BJ (cell line): Measurements from ENCODE around the gene TTC8. TPM values are rescaled to one million over a fixed set of nuclear protein-coding genes. Genes with fewer than 3 reads are reported as not detected.
"Not testable (repeated sequence)": the region's sequence is repeated elsewhere in the genome, so short reads cannot be mapped to it uniquely, and the experiment has no call there.

Experiments
- CTCF ChIA-PET: fragments of 350-600 bp; formaldehyde crosslinking; extraction: SDS; loops from one replicate; lab custom pipeline; 2021; ENCODE audit warnings: antibody characterized with exemption, inconsistent platforms; lab: Yijun Ruan, JAX
- POLR2A ChIA-PET: fragments of 300-600 bp; sonication (Branson Sonifier 250); formaldehyde crosslinking; extraction: SDS; loops from one replicate; lab custom pipeline; 2021; ENCODE audit warnings: antibody characterized with exemption; lab: Charles Lee
- DNase-seq: peaks from one replicate; pipeline ENCODE4 v3.0.0-alpha.2; 2011; ENCODE audit warnings: low read depth
- H3K27me3 ChIP-seq: 2 replicates; pipeline ENCODE4 v1.6.0; 2011; ENCODE audit warnings: low read length; ENCODE audit not compliant: control insufficient read depth, insufficient read depth
- H3K36me3 ChIP-seq: 2 replicates; pipeline ENCODE4 v1.5.1; 2011; ENCODE audit warnings: low read length; ENCODE audit not compliant: control insufficient read depth, insufficient read depth
- H3K4me3 ChIP-seq: 2 replicates; pipeline ENCODE4 v1.5.1; 2011; ENCODE audit warnings: low read depth, mild to moderate bottlenecking, control low read depth, low read length
- CTCF ChIP-seq: IDR thresholded peaks from 2 replicates; pipeline ENCODE4 v1.5.1; 2011; ENCODE audit warnings: low read depth, mild to moderate bottlenecking, control low read depth, inconsistent platforms, low read length, moderate library complexity; ENCODE audit not compliant: insufficient read depth
- polyA plus RNA-seq: library from polyadenylated mRNA; depleted of rRNA; stranded (reverse); fragments of >200 nt; gene quantifications from 2 replicates; pipeline ENCODE4 v1.2.3, GENCODE V29; 2011

The TTC8 gene
- polyA plus RNA-seq, 1 experiment: 43.7 TPM

DNA sequence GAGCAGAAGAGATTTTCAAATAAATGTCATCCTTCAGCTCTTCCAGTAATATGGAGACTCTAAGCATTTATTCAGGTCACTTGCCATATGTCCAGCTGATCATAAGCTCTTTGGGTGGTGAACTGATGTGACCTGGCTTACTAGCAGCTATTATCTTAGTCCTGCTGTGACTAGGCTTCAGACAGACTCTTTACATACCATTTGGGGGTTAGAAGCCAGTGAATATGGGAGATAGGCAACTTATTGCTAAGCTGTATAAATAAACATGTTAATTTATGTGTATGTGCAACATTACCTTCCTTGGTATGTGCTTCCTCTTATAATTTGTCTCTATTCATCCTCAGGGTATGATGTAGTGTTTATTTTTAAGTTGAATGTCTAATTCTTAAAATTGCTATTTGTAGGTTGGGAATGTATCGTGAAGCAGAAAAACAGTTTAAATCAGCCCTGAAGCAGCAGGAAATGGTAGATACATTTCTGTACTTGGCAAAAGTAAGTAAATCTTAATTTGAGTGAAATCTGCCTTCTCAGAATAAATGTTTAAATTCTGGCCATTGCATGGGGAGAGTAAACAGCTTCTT, 32.4 kb downstream of the TTC8 start:
- CTCF ChIA-PET: interaction anchor here (0.8 kb wide), 2 partner anchors 11 to 189 kb away, joined by 3 to 4 read pairs; no protein-coding TSS in a partner anchor
- no peaks in the 10 kb centered on the region; the same call in 1 of the 2 replicates for H3K36me3 ChIP-seq
- DNase-seq: no peak

GRCh38 chr14:88857861-88858260, 33.4 kb downstream of the TTC8 start:
- H3K4me3 ChIP-seq, H3K27me3 ChIP-seq, DNase-seq, H3K36me3 ChIP-seq, POLR2A ChIA-PET, CTCF ChIA-PET: not testable (repeated sequence)
- 0 out of 2 replicates have a peak, but pooled peaks have one; percentile 3 for TF ChIP-seq CTCF

More for the DNA sequence above, 32.4 kb downstream of the TTC8 start:
- no peak for TF ChIP-seq CTCF
- no peaks in the 10 kb centered on the region for H3K27me3 ChIP-seq
- POLR2A ChIA-PET: no interaction called here
- no peak overlapping the region for H3K4me3 ChIP-seq

- H3K36me3 ChIP-seq, H3K27me3 ChIP-seq, CTCF ChIA-PET, DNase-seq, POLR2A ChIA-PET, H3K4me3 ChIP-seq: not testable (repeated sequence)
These were observed 34.7 kb downstream of the TTC8 start for GRCh38 chr14:88859118-88859517.

- POLR2A ChIA-PET: no interaction called here
- Histone ChIP-seq H3K36me3 (no peaks in the 10 kb centered on the region; the same call in 1 of the 2 replicates), H3K27me3 (no peaks in the 10 kb centered on the region), H3K4me3 (no peak overlapping the region)
- no peak for TF ChIP-seq CTCF
- no peak for DNase-seq
- CTCF ChIA-PET: interaction anchor here (1.0 kb wide), 1 partner anchor 196 kb away, joined by 3 read pairs; no protein-coding TSS in a partner anchor
These were observed 38.7 kb downstream of the TTC8 start for GRCh38 chr14:88863167-88863566.

DNA sequence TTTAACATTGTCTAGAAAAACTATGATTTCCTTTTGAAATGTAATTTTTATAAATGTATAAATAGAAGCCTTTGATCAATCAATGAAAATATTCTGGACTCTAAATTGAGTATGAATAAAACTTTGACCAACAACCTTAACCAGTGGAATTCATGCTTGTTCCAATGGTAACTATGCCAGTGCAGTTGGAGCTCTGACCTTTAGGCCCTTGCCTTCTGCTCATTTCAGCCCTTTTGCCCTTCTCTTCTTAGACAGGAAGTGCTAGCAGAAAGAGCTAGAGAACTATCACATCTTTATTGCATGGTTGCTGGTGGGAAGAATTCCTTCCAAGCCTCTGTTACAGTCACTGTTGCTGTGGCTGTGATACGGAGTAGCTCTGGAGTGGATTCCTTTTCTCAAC, 39.7 kb downstream of the TTC8 start:
- POLR2A ChIA-PET: no interaction called here
- TF ChIP-seq CTCF: no peak
- H3K4me3 ChIP-seq: no peak overlapping the region
- H3K27me3 ChIP-seq: no peaks in the 10 kb centered on the region
- H3K36me3 ChIP-seq: no peaks in the 10 kb centered on the region; the same call in 1 of the 2 replicates
- no peak for DNase-seq
- CTCF ChIA-PET: interaction anchor here (0.9 kb wide), 1 partner anchor 196 kb away, joined by 4 read pairs; no protein-coding TSS in a partner anchor
